Transverse colon (tissue), 4 donors: Measurements from ENCODE around the gene MACO1.

Source experiments
- EP300 ChIP-seq: sonication (generic); formaldehyde crosslinking; IDR thresholded peaks from one replicate; pipeline ENCODE4 v1.6.1; 2017; ENCODE audit warnings: antibody characterized with exemption, low read depth
- POLR2A ChIP-seq: fragments of 450-650 bp; IDR thresholded peaks from one replicate; pipeline ENCODE4 v1.6.1; 2016; ENCODE audit warnings: antibody characterized with exemption, mild to moderate bottlenecking, moderate library complexity
- POLR2AphosphoS5 ChIP-seq, 3 donors: sonication (generic); formaldehyde crosslinking; IDR thresholded peaks; one replicate each; pipeline ENCODE4 v1.6.1; 2016; ENCODE audit warnings: antibody characterized with exemption in 3 of 3
- TF ChIP-seq, protein P1 (sequence below), 5 experiments: fragments of 200-600 bp in 3 of 5; fragments of 450-650 bp in 2 of 5; sonication (generic) in 3 of 5; IDR thresholded peaks; 1 replicate in 2 of 5; 2 replicates in 3 of 5; pipeline ENCODE4 v1.5.1; 2016 to 2017; ENCODE audit warnings: antibody characterized with exemption in 5 of 5, inconsistent platforms in 3 of 5, mild to moderate bottlenecking in 2 of 5, moderate library complexity in 1 of 5

DNA sequence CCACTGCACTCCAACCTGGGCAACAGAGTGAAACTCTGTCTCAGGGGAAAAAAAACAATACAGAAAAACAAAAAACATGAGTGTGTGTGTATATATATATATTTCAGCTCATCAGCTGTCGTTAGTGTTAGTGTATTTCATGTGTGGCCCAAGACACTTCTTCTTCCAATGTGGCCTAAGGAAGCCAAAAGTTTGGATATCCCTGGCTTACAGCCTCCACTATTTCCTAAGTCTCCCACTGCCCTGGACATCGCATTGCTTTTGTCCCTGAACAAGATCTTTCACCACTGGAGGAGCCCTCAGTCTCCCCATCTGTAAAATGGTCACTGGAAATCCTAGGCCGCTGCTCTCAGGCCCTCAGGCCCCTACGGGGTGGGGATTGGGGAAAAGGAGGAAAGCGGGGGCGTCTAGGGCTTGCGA is 112.3 kb downstream of the MACO1 start:
- TF ChIP-seq, protein P1, sequence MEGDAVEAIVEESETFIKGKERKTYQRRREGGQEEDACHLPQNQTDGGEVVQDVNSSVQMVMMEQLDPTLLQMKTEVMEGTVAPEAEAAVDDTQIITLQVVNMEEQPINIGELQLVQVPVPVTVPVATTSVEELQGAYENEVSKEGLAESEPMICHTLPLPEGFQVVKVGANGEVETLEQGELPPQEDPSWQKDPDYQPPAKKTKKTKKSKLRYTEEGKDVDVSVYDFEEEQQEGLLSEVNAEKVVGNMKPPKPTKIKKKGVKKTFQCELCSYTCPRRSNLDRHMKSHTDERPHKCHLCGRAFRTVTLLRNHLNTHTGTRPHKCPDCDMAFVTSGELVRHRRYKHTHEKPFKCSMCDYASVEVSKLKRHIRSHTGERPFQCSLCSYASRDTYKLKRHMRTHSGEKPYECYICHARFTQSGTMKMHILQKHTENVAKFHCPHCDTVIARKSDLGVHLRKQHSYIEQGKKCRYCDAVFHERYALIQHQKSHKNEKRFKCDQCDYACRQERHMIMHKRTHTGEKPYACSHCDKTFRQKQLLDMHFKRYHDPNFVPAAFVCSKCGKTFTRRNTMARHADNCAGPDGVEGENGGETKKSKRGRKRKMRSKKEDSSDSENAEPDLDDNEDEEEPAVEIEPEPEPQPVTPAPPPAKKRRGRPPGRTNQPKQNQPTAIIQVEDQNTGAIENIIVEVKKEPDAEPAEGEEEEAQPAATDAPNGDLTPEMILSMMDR (IDR thresholded peaks at IDR 0.05): no peak
- TF ChIP-seq POLR2A (no peak), POLR2AphosphoS5 (IDR thresholded peaks at IDR 0.05) (no peak), EP300 (no peak)
